Uterus (tissue), 2 donors: Measurements from ENCODE around the gene FSHB.

ENCODE experiments used
- POLR2A ChIP-seq, 2 donors: fragments of 450-650 bp; IDR thresholded peaks; one replicate each; pipeline ENCODE4 v1.6.1; 2016; ENCODE audit warnings: antibody characterized with exemption in 2 of 2, mild to moderate bottlenecking in 1 of 2, moderate library complexity in 1 of 2
- TF ChIP-seq, protein P1 (sequence below), 4 experiments: fragments of 200-600 bp in 2 of 4; fragments of 450-650 bp in 2 of 4; sonication (generic) in 2 of 4; IDR thresholded peaks; one replicate each; pipeline ENCODE4 v1.5.1; 2016 to 2019; ENCODE audit warnings: antibody characterized with exemption in 4 of 4, mild to moderate bottlenecking in 2 of 4, moderate library complexity in 1 of 4

DNA sequence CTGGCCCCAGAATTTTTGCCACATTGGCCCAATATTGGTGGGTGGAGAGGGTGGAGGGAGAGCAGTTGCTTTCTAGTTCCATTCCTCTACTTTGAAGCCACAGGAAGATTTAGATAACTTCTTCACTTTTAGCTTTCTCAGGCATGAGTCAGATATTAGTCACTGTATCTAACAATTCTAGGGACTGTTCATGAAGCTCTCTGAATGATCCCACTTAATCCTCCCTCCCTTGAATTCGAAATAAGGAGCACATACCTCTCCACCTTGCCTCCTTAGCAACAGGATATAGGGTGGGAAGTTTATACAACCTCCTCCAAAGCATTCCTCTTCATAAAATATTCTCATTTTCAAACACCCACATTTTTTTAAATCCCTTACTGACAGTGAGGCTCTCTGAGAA is 13.5 kb downstream of the FSHB start:
- TF ChIP-seq POLR2A (IDR thresholded peaks at IDR 0.05): no peak
- TF ChIP-seq, protein P1, sequence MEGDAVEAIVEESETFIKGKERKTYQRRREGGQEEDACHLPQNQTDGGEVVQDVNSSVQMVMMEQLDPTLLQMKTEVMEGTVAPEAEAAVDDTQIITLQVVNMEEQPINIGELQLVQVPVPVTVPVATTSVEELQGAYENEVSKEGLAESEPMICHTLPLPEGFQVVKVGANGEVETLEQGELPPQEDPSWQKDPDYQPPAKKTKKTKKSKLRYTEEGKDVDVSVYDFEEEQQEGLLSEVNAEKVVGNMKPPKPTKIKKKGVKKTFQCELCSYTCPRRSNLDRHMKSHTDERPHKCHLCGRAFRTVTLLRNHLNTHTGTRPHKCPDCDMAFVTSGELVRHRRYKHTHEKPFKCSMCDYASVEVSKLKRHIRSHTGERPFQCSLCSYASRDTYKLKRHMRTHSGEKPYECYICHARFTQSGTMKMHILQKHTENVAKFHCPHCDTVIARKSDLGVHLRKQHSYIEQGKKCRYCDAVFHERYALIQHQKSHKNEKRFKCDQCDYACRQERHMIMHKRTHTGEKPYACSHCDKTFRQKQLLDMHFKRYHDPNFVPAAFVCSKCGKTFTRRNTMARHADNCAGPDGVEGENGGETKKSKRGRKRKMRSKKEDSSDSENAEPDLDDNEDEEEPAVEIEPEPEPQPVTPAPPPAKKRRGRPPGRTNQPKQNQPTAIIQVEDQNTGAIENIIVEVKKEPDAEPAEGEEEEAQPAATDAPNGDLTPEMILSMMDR (IDR thresholded peaks at IDR 0.05): no peak
